CD4-positive, alpha-beta T cell (primary cell): Measurements from ENCODE around the gene TCN2. TPM values are rescaled to one million over a fixed set of nuclear protein-coding genes. Genes with fewer than 3 reads are reported as not detected.

Experiments
- ATAC-seq: fragments of 200-7000 bp; cut with Tn5 transposase; one replicate; pipeline ENCODE4 v1.10.0; 2022; ENCODE audit warnings: mild to moderate bottlenecking; ENCODE audit not compliant: poor library complexity
- CTCF ChIA-PET: fragments of 350-600 bp; sonication (Branson Sonifier 250); formaldehyde crosslinking; loops from one replicate; lab custom pipeline; 2021; ENCODE audit warnings: antibody characterized with exemption, inconsistent platforms; lab: Charles Lee
- POLR2A ChIA-PET: fragments of 350-600 bp; sonication (Branson Sonifier 250); formaldehyde crosslinking; loops from one replicate; lab custom pipeline; 2021; ENCODE audit warnings: antibody characterized with exemption, inconsistent platforms; lab: Charles Lee
- DNase-seq, 14 experiments: peaks; one replicate each; pipeline ENCODE4 v3.0.0-alpha.2; 2013 to 2020; ENCODE audit warnings: mixed read lengths in 2 of 14
- H3K27ac ChIP-seq, 2 donors: one replicate each; pipeline versions ENCODE4 v1.5.1 to v1.7.0; 2013; ENCODE audit warnings: low read length in 2 of 2, low read depth in 1 of 2, mild to moderate bottlenecking in 1 of 2
- H3K27me3 ChIP-seq, 2 experiments: 1 replicate in 1 of 2; 2 replicates in 1 of 2; pipeline versions ENCODE4 v1.6.1 to v1.7.0; 2013; ENCODE audit warnings: low read length in 2 of 2, control low read depth in 1 of 2, mild to moderate bottlenecking in 1 of 2, moderate library complexity in 1 of 2; ENCODE audit not compliant: insufficient read depth in 2 of 2, control insufficient read depth in 1 of 2
- H3K36me3 ChIP-seq: one replicate; pipeline ENCODE4 v1.6.1; 2013; ENCODE audit warnings: low read length, control low read depth; ENCODE audit not compliant: insufficient read depth
- H3K4me1 ChIP-seq: one replicate; pipeline ENCODE4 v1.6.1; 2013; ENCODE audit warnings: low read length, control low read depth; ENCODE audit not compliant: insufficient read depth
- H3K4me3 ChIP-seq: one replicate; pipeline ENCODE4 v1.5.1; 2013; ENCODE audit warnings: mild to moderate bottlenecking, low read length, moderate library complexity
- H3K9me3 ChIP-seq, 2 experiments: 1 replicate in 1 of 2; 2 replicates in 1 of 2; pipeline versions ENCODE4 v1.6.1 to v1.7.0; 2013; ENCODE audit warnings: low read length in 2 of 2, mild to moderate bottlenecking in 2 of 2, control low read depth in 1 of 2, moderate library complexity in 1 of 2; ENCODE audit not compliant: control insufficient read depth in 1 of 2, insufficient read depth in 1 of 2
- H3K27ac Mint-ChIP-seq: one replicate; pipeline ENCODE4 v1.8.0; 2020; ENCODE audit warnings: mixed read lengths
- H3K27me3 Mint-ChIP-seq: one replicate; pipeline ENCODE4 v1.8.0; 2021; ENCODE audit warnings: mixed read lengths
- H3K36me3 Mint-ChIP-seq: one replicate; pipeline ENCODE4 v1.8.0; 2021; ENCODE audit warnings: low read depth, mixed read lengths
- H3K4me1 Mint-ChIP-seq: one replicate; pipeline ENCODE4 v1.8.0; 2021; ENCODE audit warnings: low read depth, mixed read lengths
- H3K4me3 Mint-ChIP-seq: one replicate; pipeline ENCODE4 v1.8.0; 2020; ENCODE audit warnings: mild to moderate bottlenecking, mixed read lengths
- H3K9me3 Mint-ChIP-seq: one replicate; pipeline ENCODE4 v1.8.0; 2020; ENCODE audit warnings: mixed read lengths
- CTCF ChIP-seq: fragments of 200-600 bp; IDR thresholded peaks from one replicate; pipeline ENCODE4 v1.8.0; 2022; ENCODE audit warnings: antibody characterized with exemption, mild to moderate bottlenecking
- intact Hi-C, 2 experiments: fragments of 100-400 bp; cut with DNase I in 1 of 2; cut with micrococcal nuclease in 1 of 2; formaldehyde crosslinking; loops; one replicate each; pipeline versions ENCODE4 v1.15.1 to v1.9.0; 2023 to 2025; cut with DNase I, micrococcal nuclease
- total RNA-seq, 174 experiments: library from RNA in 2 of 174; stranded (reverse) in 2 of 174; gene quantifications; one replicate each; pipeline ENCODE4 v1.2.3 and lab custom pipeline; 2021 to 2026

The TCN2 gene
- total RNA-seq, 2 experiments from 2014 or later: 0.52 to 0.53 TPM

GRCh38 chr22:30607939-30608338 lies 965 bp downstream of the TCN2 start:
- H3K27ac Mint-ChIP-seq: no peak overlapping the region
- intact Hi-C loops: loop anchor here in 1 of 2 experiments (10.0 kb wide), 1 partner anchor 213 kb away; the partner anchor contains the start of gene SEC14L2
- no peaks in the 10 kb centered on the region for H3K36me3 Mint-ChIP-seq
- no peak for ATAC-seq
- ChIA-PET POLR2A (interaction anchor here (1.2 kb wide), 2 partner anchors 16 to 477 kb away, joined by 4 to 5 read pairs; partner anchors contain the start of gene PES1), CTCF (no interaction called here)
- Histone ChIP-seq H3K27ac (no peak overlapping the region), H3K9me3 (no peaks in the 10 kb centered on the region), H3K4me1 (peaks cover 33% of the 10 kb centered on the region), H3K4me3 (no peak overlapping the region), H3K36me3 (no peaks in the 10 kb centered on the region), H3K27me3 (no peaks in the 10 kb centered on the region)
- H3K4me3 Mint-ChIP-seq: no peak overlapping the region
- peaks cover 16% of the 10 kb centered on the region for H3K4me1 Mint-ChIP-seq
- no peaks in the 10 kb centered on the region for H3K27me3 Mint-ChIP-seq
- no peak for DNase-seq
- no peak for TF ChIP-seq CTCF
- H3K9me3 Mint-ChIP-seq: no peaks in the 10 kb centered on the region

GRCh38 chr22:30609260-30610185 lies 2.5 kb downstream of the TCN2 start:
- intact Hi-C loops: loop anchor here in 1 of 2 experiments (10.0 kb wide), 1 partner anchor 215 kb away; the partner anchor contains the start of gene SEC14L2
- Histone ChIP-seq H3K27me3 (no peaks in the 10 kb centered on the region), H3K4me1 (peaks cover 33% of the 10 kb centered on the region), H3K9me3 (no peaks in the 10 kb centered on the region), H3K27ac (no peak overlapping the region), H3K36me3 (no peaks in the 10 kb centered on the region), H3K4me3 (no peak overlapping the region)
- no peak overlapping the region for H3K27ac Mint-ChIP-seq
- ChIA-PET POLR2A (no interaction called here), CTCF (no interaction called here)
- no peak for ATAC-seq
- H3K4me3 Mint-ChIP-seq: no peak overlapping the region
- H3K36me3 Mint-ChIP-seq: no peaks in the 10 kb centered on the region
- peak in 3 of 14 experiments; percentile 30 to 72 (median 62) for DNase-seq
- TF ChIP-seq CTCF: no peak
- no peaks in the 10 kb centered on the region for H3K9me3 Mint-ChIP-seq
- H3K27me3 Mint-ChIP-seq: no peaks in the 10 kb centered on the region
- peaks cover 16% of the 10 kb centered on the region for H3K4me1 Mint-ChIP-seq

GRCh38 chr22:30610299-30610698 lies 3.3 kb downstream of the TCN2 start:
- Histone ChIP-seq H3K36me3 (no peaks in the 10 kb centered on the region), H3K4me1 (peaks cover 31% of the 10 kb centered on the region), H3K27me3 (no peaks in the 10 kb centered on the region), H3K9me3 (no peaks in the 10 kb centered on the region), H3K27ac (no peak overlapping the region), H3K4me3 (no peak overlapping the region)
- TF ChIP-seq CTCF: no peak
- H3K27ac Mint-ChIP-seq: no peak overlapping the region
- H3K4me1 Mint-ChIP-seq: peaks cover 16% of the 10 kb centered on the region
- DNase-seq (peak in 3 of 14 experiments; percentile 9 to 62 (median 53)), ATAC-seq (no peak)
- intact Hi-C loops: no loop called here
- no peaks in the 10 kb centered on the region for H3K36me3 Mint-ChIP-seq
- H3K9me3 Mint-ChIP-seq: no peaks in the 10 kb centered on the region
- no peaks in the 10 kb centered on the region for H3K27me3 Mint-ChIP-seq
- POLR2A ChIA-PET: no interaction called here
- CTCF ChIA-PET: no interaction called here
- no peak overlapping the region for H3K4me3 Mint-ChIP-seq
